Tibial nerve (tissue), 3 donors: ENCODE measurements around the gene CCDC149.

Experiments used
- CTCF ChIP-seq, 5 experiments: fragments of 200-600 bp in 3 of 5; fragments of 450-650 bp in 2 of 5; sonication (generic) in 3 of 5; IDR thresholded peaks; one replicate each; pipeline ENCODE4 v1.5.1; 2016 to 2019; ENCODE audit warnings: antibody characterized with exemption in 5 of 5, mild to moderate bottlenecking in 3 of 5, moderate library complexity in 2 of 5
- POLR2A ChIP-seq, 2 donors: fragments of 450-650 bp; IDR thresholded peaks; one replicate each; pipeline ENCODE4 v1.6.1; 2017; ENCODE audit warnings: antibody characterized with exemption in 2 of 2, mild to moderate bottlenecking in 2 of 2, moderate library complexity in 2 of 2

- no peak for TF ChIP-seq CTCF (IDR thresholded peaks at IDR 0.05)
- TF ChIP-seq POLR2A (IDR thresholded peaks at IDR 0.05) = no peak
Measured at GRCh38 chr4:24913119-24913485, 260 bp upstream of the CCDC149 start.
